NCI-H524 (cell line): ENCODE data around the gene EPB41L5.
"Not testable (repeated sequence)": the region's sequence is repeated elsewhere in the genome, so short reads cannot be mapped to it uniquely, and the experiment has no call there.

Experiments used
- DNase-seq, 2 experiments: peaks; one replicate each; lab custom pipeline; 2025; lab: John Stamatoyannopoulos, UW

The EPB41L5 gene

DNA sequence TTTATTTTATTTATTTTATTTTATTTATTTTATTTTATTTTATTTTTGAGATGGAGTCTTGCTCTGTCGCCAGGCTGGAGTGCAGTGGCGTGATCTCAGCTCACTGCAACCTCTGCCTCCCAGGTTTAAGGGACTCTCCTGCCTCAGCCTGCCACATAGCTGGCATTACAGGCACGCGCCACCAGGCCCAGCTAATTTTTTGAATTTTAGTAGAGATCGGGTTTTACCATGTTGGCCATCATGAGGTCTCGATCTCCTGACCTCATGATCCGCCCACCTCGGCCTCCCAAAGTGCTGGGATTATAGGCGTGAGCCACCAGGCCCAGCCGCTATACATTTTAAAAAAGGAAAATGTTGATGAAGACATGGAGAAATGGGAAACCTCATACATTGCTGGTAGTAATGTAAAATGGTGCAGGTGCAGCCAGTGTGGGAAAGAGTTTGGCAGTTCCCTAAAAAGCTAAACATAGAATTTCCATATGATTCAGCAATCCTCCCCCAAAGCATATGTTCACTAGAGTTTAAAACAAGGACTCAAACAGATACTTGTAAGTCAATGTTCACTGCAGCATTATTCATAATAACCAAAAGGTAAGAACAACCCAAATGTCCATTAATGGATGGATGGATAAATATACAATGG, 187.1 kb downstream of the EPB41L5 start:
- DNase-seq = not testable (repeated sequence)

DNA sequence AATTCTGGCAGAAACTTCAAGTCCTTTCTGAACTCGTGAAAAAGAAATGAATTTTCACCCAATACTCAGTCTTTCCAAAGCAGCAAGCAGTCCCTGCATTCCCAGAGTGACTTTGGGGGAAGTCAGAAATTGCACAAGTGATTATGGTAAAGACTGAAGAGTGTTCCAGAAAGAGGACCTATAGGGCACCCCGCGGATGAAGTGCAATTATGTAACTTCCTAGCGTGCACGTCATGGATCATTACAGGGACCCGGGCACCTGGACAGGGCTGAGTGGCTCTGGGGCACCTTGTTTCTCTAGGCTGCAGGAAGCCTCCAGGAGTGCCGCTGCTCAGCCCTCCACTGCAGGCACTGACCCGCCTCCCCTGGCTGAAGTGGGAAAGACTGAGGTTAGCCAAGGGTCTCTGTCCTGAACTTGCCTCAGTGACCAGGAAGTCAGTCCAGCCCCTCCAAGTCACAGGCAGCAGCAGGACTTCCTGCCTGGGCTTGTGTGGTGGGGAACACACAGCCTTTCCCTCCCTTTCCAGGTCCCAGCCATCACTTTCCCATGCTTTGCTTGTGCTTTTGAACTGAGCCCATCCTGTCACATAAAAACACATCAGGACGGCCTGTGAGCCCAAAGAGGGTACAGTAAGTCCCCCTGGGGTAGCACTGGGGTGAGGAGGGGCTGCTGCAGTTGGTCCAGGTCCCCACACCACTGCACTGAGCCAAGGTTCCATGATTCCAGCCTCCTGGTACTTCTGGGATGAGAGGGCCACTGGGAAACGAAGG, 190.6 kb downstream of the EPB41L5 start:
- DNase-seq = no peak

DNA sequence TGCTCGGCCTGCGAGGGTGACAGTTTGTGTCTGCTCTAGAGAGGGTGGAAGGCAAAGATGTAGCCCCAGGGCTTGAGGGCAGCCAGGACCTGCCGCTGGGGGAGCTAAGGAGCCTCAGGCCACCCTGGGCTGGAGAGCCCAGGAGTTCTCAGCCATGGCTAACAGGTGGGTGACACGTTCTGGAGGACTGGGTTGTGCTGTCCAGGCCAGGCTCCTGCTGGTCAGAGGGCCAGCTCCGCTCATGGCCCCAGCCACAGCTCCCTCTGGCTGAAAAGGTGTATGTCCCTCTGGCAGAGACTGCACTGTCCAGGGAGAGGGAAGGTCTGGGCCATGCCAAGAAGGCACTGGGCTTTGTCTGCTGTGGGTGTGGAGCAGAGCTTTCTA, 191.1 kb downstream of the EPB41L5 start:
- no peak for DNase-seq

DNA sequence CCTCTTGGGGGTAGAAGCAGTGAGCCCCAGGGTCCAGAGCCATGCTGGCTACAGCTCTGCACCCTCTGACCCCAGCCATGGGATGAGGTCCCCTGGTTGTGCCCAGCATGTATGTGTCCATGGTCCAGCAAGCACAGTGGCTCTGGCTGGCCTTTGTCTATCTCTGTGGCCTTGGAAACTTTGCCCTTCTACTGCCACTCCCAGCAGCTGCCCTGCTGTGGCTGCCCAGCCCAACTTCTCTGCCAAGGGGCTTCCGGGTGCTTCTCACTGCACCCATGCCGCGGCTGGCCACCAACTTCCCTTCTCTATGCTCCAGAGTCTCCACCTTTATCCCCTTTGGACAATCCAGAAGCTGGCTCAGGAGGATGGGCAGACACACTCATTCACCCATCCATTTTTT, 191.5 kb downstream of the EPB41L5 start:
- no peak for DNase-seq

DNA sequence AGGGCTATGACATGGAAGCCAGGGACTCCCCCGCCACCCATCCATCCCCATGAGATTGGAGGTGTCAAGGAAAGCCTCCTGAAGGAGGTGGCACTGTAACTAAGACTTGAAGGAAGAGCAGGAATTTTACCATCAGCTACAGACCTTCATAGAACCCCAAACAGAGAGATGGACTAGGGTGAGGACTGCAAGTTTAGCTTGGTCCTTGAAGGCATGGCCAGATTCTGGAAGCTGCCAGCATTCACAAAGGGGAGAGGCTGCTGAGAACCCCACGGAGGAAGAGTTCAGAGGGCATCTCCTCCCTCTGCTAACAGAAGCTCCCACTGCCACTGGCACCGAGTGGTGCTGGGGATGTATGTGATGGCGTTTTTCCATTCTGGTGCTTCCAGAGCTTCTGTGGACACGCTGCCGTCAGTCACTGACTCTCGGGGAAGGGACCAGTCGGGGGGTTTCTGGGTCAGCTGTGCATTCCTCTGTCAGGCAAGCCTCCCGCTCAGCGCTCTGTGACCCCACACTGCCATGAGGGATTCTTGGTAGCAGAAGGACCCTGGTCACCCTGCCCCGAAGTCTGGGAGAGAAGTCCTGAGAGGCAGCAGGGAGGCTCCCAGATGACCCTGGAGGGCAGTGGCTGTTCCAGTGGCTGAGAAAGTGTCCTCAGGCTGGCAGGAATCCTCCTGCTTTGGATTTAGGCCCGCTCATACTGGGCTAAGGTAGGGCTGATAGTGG, 192.2 kb downstream of the EPB41L5 start:
- no peak for DNase-seq

DNA sequence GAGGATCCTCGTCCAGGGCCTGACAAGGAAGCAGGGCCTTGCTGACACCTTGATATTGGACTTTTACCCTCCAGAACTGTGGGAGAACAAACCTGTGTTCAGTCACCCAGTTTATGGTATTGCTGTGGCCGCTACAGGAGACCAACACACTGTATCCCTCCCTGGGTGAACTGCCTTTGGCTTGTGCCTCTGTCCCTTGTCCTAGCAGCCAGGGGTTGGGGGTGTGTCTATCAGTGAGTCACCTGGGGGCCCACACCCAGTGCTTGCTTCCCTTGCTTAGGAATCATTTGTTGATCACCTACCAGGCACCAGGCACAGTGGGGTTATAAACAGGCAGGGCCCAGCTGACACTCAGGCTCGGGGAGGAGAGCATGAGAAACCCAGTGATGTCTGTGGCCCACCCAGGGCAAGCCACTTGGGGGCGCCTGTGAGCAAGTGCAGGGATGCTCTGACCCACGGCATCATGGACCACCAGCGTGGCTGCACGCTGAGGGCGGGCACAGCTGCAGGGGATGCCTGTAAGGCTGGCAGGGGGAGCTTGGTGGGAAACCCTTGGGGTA, 193.2 kb downstream of the EPB41L5 start:
- peak in 1 of 2 experiments; percentile 21 for DNase-seq

DNA sequence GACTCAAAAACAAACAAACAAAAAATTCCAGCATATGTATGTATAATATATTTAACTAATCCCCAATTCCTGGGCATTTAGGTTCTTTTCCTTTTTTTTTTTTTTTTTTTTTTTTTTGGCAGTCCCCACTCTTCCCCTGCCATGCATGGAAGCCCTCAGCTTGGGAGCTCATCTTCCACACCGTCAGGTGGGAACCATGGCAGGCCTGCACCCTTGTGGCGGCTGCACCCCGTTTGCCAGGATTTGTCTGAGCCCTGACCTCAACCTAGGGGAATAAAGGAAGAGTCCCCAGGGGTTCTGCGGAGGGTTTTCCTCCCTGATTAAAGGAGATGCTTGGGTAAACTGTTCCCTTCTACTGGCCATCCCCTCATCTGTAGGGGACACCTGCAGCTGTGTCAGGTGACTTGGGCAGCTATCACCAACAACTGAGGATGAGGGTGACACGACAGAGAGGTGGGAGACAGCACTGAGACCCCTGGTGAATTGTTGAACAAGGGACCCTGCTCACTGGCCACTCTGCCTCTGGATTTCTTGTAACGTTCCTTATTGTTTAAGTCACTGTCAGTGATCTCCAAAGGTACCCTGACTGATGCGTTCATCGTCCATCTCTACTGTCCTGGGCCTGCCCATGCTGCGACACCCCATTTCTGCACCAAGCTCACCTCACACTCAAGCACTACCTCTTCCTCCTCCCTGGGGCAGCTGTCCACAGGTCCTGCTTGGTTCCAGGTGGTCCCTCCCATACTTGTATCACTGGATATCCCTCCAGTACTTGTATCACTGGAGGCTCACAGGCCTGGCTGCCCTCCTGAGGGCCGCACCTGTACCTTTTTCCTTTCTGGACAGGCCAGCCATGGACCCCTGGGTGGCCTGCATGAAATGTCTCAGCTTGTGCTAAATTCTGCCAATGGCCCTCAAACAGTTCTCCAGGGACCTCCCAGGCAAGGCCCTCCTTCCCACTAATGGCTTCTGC, 195.8 kb downstream of the EPB41L5 start:
- no peak for DNase-seq

DNA sequence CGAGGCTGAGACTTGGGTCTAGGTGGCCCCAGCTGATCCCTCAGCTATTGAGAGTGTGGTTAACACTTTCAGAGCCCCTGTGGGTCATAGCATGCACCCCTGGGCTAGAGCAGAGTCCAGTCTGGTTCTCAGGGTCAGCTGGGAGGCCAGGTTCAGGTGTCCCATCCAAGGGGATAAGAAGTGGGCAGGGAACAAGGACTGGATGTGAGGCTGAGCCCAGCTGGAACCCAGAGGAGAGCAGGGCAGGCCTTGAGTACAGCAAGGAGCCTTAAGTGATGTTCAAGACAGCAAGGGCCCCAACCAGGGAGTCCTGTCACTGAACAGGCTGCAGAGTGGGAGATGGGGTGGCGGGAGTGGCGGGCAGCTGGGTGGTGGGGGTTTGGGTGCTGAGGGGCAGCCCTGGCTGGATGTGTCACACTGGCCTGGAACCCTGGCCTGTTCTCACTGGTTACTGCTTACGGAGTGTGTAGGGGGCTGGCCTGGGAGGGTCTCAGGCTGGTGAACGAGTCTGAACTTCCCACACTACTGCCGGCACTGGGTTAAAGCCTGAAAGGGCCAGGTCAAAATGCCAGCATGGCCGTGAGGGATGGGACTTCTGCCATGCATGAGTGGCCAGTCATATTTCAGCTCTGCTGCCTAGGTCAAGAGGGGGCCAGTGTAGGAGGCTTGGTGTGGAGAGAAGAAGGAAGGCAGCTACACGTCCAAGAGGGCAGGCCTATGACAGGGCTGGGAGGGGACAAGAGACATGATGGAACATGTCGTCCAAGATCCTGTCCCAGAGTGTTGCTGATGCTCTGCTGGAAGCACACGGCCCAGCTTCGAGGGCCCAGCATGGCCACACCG, 196.8 kb downstream of the EPB41L5 start:
- no peak for DNase-seq

DNA sequence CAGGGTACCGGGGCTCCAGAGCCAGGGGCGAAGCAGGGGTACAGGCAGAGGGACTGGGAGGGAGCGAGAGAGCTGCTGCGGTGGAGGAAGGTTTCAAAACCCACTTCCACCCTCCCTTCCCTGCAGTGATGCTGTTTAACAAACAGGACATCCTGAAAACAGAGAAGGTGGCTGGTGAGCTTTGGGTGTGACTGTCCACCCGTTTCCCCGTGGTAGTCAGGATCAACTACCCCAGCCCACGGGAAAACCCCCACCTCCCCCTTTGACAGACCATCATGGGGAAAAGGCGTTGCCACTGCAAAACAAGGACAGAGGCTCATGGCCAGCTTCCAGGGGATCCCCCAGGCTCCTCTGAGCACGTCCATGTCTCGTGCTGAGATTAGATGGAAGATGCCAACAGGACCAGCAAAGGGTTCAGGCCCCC, 197.4 kb downstream of the EPB41L5 start:
- no peak for DNase-seq

DNA sequence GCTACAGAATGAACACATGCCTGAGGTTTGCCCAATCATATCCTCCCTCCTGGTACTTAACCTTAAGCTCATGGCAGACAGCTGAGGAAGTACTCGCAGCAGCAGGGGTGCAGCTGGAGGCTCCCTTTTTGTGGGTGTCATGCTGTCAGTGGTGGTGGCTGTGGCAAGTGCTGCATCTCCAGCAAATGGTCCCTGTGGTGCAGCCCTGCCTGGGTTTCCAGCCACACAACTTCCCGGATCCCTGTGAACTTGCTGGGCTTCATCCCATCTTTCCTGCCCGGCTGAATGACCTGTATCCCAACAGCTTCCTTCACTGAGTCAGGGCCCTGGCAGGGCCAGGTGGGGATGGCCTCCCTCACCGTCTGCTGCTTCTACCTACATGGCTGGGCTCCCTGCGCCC, 205.3 kb downstream of the EPB41L5 start:
- no peak for DNase-seq

DNA sequence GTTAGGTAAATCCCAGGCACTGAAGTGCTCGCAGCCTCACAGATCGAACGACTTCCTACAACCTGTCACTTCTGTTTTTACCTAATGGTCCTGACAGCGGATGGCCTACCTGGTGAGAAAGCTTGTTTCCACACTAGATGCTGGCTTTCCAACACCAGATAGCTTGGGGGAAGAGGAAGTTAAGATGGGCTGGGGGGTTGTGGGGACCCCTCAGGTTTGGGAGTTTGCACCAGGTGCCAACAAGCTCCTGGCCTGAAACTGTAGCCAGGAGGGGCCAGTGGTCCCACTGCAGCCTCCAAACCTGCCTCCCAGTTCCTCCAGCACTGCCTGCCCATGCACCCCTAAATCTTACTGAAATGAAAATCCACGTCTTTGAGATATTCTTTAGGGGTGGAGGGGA, 206.4 kb downstream of the EPB41L5 start:
- no peak for DNase-seq

DNA sequence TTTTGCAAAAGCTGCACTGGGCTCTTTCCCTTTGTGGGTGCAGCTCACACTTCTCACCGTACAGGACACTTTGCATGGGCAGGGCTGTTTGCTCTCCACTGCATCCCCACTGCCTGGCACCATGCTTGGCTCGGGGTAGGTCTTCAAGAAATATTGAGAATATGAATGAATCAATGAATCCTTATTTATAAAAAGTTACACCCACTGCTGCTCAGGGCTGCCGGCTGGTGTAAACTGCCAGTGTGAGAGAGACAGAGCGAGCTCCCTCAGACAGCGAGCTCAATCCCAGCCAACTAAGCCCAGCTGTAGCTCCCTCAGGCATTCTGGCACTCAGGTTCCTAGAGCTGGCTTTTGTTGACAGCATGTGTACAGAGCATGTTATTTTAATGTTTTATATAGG, 206.9 kb downstream of the EPB41L5 start:
- no peak for DNase-seq

DNA sequence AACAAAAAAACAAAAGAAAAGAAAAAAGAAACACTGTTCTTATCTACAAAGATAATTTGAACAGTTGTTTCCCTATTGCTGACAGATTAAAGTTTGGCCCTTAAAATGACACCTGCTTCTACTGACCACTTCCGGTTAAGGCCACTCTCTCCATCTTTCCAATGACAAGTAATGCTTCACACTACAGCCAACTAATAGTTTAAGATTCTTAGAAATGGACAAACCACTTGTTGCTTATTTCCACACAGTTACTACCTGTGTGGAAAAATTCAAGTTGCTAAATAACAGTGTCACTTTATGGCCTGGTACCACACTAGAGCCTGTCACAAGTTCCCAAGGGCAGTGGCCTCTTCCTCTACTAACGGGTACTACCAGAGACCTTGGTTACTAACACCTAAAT, 207.9 kb downstream of the EPB41L5 start:
- DNase-seq = no peak

DNA sequence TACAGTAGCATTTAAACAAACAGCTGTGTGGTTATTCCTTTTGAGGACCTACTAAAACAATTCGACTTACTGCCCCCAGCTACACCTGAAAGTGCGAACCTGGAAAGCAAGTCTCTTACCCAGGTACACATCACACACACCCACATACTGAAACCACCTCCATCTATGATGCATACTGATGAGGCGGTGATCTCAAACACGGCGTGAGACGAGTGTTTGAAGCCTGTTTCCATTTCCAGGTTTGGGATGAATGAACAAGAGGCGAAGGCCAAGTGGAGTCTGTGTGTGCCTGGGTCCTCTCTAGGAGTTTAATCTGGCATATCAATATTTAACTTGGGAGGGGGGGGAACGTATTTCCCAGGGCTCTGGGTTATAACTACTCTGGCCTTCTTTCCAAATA, 208.7 kb downstream of the EPB41L5 start:
- no peak for DNase-seq

DNA sequence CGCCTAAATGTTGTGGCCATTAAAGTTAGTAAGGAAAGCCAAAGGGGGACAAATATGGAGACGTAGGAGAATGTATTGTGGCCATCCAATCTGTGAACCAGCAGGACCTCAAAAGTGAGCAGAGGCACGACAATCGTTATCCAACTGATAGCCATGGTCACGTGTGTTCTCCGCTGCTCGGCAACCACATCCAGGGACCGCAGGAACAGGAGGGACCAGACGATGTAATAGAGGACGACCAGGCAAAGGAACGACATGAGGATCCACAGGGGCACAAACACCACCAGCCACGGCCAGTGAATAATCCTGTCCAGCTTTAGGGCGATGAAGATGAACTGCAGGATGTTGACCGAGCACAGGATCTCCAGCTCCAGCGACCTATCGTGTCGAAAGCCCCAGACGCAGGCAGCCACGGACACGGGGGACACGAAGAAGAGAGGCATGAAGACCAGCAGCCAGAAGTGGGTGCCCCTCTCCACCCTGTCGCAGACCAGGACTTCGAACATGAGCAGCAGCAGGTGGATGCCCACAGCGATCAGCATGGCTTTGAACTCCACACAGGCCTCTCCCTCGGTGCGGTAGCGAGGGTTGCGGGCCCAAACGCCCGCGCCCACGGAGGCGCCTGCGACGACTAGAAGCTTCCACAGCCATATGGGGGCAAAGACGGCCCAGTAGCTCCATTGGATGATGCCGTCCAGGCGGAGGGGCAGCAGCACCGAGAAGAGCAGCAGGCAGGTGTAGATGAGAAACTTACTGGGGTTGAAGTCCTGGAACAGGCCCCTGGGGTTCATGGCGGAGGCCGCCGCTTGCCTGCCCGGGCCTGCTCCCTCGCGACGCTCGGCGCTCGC, 209.5 kb downstream of the EPB41L5 start:
- no peak for DNase-seq

DNA sequence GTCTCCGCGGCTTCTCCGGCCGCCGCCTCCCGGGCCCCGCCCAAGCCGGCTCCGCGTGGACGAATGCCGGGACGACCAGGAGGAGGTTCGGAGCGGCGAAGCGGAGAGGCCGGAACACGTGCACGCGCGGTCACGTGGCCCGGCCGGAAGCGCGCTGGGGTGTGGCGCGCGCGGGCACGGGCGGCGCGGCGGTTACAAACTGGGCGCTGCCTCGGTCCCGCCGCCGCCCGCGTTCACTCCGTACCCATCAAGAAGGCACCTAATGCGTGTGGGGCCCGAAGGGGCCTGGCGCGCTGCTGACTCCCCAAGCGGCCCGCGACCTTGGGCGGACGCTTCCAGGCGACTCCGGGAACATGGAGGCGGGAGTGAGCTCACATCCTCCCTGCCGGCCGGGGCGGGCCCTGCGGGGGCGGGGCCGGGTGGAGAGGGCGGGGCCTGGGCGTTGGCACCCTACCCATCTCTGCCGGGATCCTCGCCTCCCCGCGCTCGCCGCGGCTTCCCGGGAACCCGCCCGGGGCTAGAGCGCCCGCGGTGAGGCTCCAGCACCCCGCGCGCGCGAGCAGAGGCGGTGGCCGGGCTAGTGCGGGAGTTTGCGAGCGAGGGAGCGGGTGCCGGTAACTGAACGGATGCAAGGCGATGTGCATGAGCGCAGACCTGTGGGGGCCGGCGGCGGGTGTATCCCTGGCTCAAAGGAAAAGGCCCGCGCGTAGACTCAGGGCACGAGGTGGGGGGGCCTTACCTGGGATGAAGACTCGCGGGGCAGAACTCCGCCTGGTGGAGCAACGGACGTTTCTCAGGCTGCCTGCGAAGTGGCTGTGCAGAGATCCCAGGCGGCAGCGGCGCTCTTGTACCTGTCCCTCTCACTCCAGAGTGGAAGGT, 210.4 kb downstream of the EPB41L5 start, which contains the start of gene TMEM185B:
Gene TMEM185B (minus strand): TSS at position 367 of the 879 bp plus-strand sequence. CDS start 424 bp downstream, outside the sequence.
- peak; percentile 60 to 75 for DNase-seq

DNA sequence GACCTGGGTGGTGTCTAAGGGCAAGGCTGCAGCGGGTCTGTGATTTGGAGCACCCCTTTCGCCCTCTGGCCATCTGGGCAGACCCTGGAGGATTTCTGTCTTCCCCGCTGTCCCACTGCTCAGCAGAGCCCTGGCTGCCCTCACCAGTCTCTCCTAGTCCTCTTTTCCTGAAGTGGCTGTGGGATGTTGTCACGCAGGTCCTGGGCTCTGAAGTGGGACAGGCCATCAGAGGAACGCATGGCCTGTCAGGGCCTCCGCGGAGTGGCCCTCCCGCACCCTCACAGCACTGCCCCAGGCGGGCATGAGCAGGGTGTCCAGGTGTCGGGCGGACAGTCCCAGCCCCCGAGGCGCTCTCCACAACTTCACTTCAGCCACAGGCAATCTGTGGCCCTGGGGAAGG, 211.4 kb downstream of the EPB41L5 start:
- no peak for DNase-seq

DNA sequence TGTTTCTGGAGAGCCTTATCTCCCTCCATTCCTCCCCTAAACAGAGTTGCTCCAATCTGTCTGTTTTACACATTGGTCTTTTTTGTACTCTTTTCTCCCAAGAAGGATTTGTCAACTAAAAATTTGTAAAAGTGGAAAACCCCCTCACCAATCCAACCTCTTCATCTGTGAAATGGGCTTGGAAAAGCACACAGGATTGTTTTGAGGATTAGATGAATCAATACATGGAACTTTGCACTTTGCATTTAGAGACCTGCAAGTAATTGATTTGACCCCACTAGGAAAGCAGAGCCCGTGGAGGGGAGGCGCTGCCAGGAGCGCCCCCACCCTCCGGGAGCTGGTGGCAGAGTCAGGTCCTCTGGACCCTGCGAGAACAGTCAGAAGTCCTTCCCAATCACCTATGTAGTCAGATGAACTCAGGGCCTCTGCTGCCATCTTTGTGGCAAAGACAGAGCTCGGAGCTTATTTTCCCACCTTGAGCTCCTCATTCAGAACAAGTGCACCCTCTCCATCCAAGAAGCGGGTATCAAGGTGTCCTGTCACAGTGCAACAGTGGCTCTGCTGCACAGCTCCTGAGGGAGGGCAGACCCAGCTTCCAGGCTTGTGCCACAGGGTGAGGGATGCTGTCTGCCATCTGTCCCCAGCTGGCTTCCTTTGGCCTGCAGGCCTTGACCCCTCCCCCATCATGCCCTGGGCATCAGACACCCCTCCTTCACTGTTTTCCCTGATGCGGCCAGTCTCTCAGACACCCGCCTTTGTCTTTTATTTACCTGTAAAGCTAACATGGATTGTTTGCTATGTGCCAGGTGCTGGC, 212.1 kb downstream of the EPB41L5 start:
- DNase-seq = peak; percentile 3 to 52
